ENCODE results near the gene SUMF2. TPM values are rescaled to one million over a fixed set of nuclear protein-coding genes. Genes with fewer than 3 reads are reported as not detected.
"Not testable (repeated sequence)": the region's sequence is repeated elsewhere in the genome, so short reads cannot be mapped to it uniquely, and the experiment has no call there.

SUMF2 gene
- total RNA-seq, 1 experiment from 2014 or later, result 147 TPM

DNA sequence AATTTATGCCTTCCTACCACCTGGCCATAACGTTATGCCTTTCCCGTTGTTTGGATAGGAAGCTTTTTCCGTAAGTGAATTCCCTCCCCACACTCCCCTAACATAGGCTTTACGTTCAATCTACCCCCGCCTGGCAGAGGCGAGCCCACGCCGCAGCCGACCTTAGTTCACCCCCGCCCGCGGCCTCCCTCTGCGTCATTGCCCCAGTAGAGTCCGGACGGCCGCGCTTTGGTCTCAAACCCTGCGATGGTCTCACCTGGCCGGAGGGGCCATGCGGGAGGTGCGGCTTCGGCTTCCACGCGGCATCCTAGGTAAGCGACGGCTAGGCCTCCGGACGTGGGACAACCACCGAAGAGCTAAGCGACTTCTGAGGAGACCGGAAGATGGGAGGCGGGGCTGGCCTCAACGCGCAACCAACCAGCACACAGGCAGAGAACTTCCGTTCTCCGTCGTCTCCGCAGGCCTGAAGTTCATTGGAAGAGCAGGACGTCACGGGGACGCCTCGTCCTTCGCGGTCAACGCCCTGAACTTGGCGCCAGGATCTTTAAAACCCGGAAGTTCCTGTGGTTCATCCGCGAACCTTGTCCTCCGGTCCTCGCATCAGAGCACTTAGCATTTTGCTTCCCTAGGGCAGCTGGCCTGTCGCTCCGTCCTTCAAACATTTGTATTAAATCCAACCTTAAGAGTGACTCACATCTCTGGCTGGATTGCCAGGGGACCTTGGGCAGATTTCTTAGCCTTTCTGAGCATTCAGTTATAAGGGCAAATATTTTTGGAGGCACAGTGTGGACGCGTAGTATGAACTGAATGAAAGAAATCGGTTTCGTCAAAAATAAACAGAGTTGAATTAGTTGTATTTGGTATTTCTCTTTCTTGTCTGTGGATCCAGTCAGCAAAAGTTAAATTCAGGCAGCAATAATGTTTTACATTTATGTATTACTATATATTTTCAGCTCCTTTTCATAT lies 42.3 kb downstream of the SUMF2 start, which contains the start of gene CHCHD2:
Gene CHCHD2 (minus strand): TSS at position 369 of the 966 bp plus-strand sequence. CDS start 63 bp downstream, at position 306.
- DNase-seq (ENCODE audit: low spot score), result peak; percentile 99

- DNase-seq (ENCODE audit: low spot score), result no peak
These were observed 43.8 kb downstream of the SUMF2 start for GRCh38 chr7:56107954-56108258.

GRCh38 chr7:56110611-56111010 lies 46.5 kb downstream of the SUMF2 start:
- no peak for DNase-seq (ENCODE audit: low spot score)

DNA sequence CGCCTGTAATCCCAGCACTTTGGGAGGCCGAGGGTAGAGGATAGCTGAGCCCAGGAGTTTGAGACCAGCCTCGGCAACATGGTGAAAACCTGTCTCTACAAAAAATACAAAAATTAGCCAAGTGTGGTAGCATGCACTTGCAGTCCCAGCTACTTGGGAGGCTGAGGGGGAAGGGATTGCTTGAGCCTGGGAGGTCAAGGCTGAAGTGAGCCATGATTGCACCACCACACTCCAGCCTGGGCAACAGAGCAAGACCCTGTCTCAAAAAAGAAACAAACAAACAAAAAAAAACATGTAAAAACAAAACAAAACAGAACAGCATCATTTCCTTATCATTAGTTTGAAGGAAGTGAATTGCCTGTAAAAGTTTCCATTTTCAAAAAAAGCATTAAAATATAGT lies 48.2 kb downstream of the SUMF2 start:
- not testable (repeated sequence) for DNase-seq (ENCODE audit: low spot score)

GRCh38 chr7:56115852-56116538 lies 51.9 kb downstream of the SUMF2 start, which contains the start of gene NUPR2:
Gene NUPR2 (minus strand): TSS chr7:56116417. CDS start chr7:56116314, 103 bp downstream.
- DNase-seq (ENCODE audit: low spot score), result no peak

- DNase-seq (ENCODE audit: low spot score), result no peak
These were observed 57.4 kb downstream of the SUMF2 start for GRCh38 chr7:56121440-56121839.

DNA sequence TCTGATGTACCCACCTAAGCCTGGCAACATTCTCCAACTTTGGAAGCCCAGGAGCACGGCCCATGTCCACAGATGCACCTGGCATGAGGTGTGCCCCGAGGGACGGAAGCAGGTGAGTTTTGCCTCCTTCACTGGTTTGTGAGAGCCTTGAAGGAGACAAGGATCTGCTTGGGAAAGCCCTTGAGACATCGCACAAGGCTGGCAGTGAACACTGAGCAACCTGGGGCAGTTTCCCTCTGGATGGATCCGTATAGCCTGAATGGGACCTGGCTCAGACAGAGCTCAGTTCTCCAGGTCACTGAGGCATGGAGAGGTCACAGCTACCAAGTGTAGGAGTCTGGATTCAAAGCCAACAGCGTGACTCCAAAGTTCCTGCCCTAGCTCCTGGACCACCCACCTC lies 60.9 kb downstream of the SUMF2 start:
- no peak for DNase-seq (ENCODE audit: low spot score)

GRCh38 chr7:56125831-56126230 lies 61.7 kb downstream of the SUMF2 start:
- no peak for DNase-seq (ENCODE audit: low spot score)

DNA sequence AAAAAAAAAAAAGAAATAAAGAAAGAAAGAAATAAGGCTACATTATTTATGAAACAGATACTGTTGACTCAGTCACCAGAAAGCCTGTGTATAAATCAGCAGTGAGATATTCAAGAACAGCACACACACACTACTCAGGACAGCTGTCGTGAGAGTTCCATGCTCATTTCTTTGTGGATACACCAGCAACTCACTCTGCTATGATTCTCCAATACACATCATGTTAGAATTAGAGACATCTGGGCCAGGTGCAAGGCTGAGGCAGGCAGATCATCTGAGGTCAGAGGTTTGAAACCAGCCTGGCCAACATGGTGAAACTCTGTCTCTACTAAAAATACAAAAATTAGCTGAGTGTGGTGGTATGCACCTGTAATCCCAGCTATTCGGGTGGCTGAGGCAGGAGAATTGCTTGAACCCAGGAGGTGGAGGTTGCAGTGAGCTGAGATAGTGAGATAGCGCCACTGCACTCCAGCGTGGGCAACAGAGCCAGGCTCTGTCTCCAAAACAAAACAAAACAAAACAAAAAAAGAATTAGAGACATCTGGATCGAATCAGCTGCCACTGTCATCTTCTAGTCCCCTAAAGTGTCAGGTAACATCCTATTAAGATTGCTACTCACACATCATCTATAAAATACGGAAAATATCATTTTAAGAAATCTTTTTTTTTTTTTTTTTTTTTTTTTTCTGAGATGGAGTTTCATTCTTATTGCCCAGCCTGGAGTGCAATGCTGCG lies 63.3 kb downstream of the SUMF2 start:
- no peak for DNase-seq (ENCODE audit: low spot score)

Small RNAs within 50 kb of the gene (small RNA-seq; reads per million reads assigned to genes)
- gene SNORA15 (not detected), gene SNORA22B (1.3 reads per million, percentile 48 among the genes with 10 or more reads in this experiment)

Other genes starting within 250 kb of the SUMF2 start
- not detected in 2 replicates for gene SEPTIN14, start 201.5 kb upstream of the SUMF2 start, total RNA-seq (2014; rRNA removed; shearing (Covaris generic))
- gene ZNF713, start 176.8 kb upstream of the SUMF2 start, total RNA-seq (2014; rRNA removed; shearing (Covaris generic)), result 0.08 and 1.0 TPM in 2 replicates
- 19.5 and 20.3 TPM in 2 replicates for gene MRPS17, start 112.4 kb upstream of the SUMF2 start, total RNA-seq (2014; rRNA removed; shearing (Covaris generic))
- gene NIPSNAP2, start 99.7 kb upstream of the SUMF2 start, total RNA-seq (2014; rRNA removed; shearing (Covaris generic)), result 9.5 and 10.9 TPM in 2 replicates
- gene PSPH, start 12.8 kb upstream of the SUMF2 start, total RNA-seq (2014; rRNA removed; shearing (Covaris generic)), result 126 and 130 TPM in 2 replicates
- 278 and 294 TPM in 2 replicates for gene CCT6A, start 12.5 kb upstream of the SUMF2 start, total RNA-seq (2014; rRNA removed; shearing (Covaris generic))
- gene PHKG1, start 28.7 kb downstream of the SUMF2 start, total RNA-seq (2014; rRNA removed; shearing (Covaris generic)), result 1.5 and 1.7 TPM in 2 replicates
- gene CHCHD2, start 42.2 kb downstream of the SUMF2 start, total RNA-seq (2014; rRNA removed; shearing (Covaris generic)), result 856 and 1,027 TPM in 2 replicates
- not detected in 2 replicates for gene NUPR2, start 52.1 kb downstream of the SUMF2 start, total RNA-seq (2014; rRNA removed; shearing (Covaris generic))